ENCODE results near the gene SORCS2.

- no peak for TF ChIP-seq CTCF (optimal IDR thresholded peaks at IDR 0.05 in 1 of 3, IDR thresholded peaks at IDR 0.05 in 1 of 3, conservative IDR thresholded peaks at IDR 0.05 in 1 of 3; ENCODE audit: extremely low read depth in 1 of 3, insufficient read depth in 2 of 3, low read length in 3 of 3)
- no peak for TF ChIP-seq EZH2 (IDR thresholded peaks at IDR 0.05; ENCODE audit: low read length)
Observed at GRCh38 chr4:7660176-7661039, 468.1 kb downstream of the SORCS2 start.

All from keratinocyte (primary cell).